GM18526 (cell line): ENCODE measurements around the gene BRINP2.

Experiments
- POLR2A ChIP-seq: IDR thresholded peaks from 3 replicates; pipeline ENCODE4 v1.6.1; 2011; ENCODE audit not compliant: insufficient read length; ENCODE audit errors: extremely low read depth

The BRINP2 gene

GRCh38 chr1:177170756-177171535 lies at the start of gene BRINP2:
Gene BRINP2 (plus strand): TSS chr1:177170958. CDS start chr1:177229877, 58,919 bp downstream.
- no peak for TF ChIP-seq POLR2A

- TF ChIP-seq POLR2A = no peak
These were observed 48.1 kb upstream of the BRINP2 start for GRCh38 chr1:177122461-177123251.

- TF ChIP-seq POLR2A = no peak
These were observed 46.0 kb upstream of the BRINP2 start for GRCh38 chr1:177124577-177125278.

- no peak for TF ChIP-seq POLR2A
These were observed 44.5 kb upstream of the BRINP2 start for GRCh38 chr1:177126267-177126666.

GRCh38 chr1:177128665-177129281 lies 42.0 kb upstream of the BRINP2 start:
- no peak for TF ChIP-seq POLR2A

- TF ChIP-seq POLR2A = no peak
These were observed 40.3 kb upstream of the BRINP2 start for GRCh38 chr1:177130451-177130945.

GRCh38 chr1:177131723-177132122 lies 39.0 kb upstream of the BRINP2 start:
- no peak for TF ChIP-seq POLR2A

GRCh38 chr1:177132141-177132540 lies 38.6 kb upstream of the BRINP2 start:
- no peak for TF ChIP-seq POLR2A

GRCh38 chr1:177133977-177134538 lies 36.7 kb upstream of the BRINP2 start:
- TF ChIP-seq POLR2A = no peak

- no peak for TF ChIP-seq POLR2A
These were observed 35.5 kb upstream of the BRINP2 start for GRCh38 chr1:177135250-177135649.

- TF ChIP-seq POLR2A = no peak
These were observed 32.9 kb upstream of the BRINP2 start for GRCh38 chr1:177137814-177138213.

GRCh38 chr1:177138347-177138746 lies 32.4 kb upstream of the BRINP2 start:
- TF ChIP-seq POLR2A = no peak

GRCh38 chr1:177142010-177142409 lies 28.7 kb upstream of the BRINP2 start:
- TF ChIP-seq POLR2A = no peak

GRCh38 chr1:177142791-177143271 lies 27.9 kb upstream of the BRINP2 start:
- TF ChIP-seq POLR2A = no peak
